ENCODE data around the gene APOL2. TPM values are rescaled to one million over a fixed set of nuclear protein-coding genes. Genes with fewer than 3 reads are reported as not detected.

The APOL2 gene, protein sequence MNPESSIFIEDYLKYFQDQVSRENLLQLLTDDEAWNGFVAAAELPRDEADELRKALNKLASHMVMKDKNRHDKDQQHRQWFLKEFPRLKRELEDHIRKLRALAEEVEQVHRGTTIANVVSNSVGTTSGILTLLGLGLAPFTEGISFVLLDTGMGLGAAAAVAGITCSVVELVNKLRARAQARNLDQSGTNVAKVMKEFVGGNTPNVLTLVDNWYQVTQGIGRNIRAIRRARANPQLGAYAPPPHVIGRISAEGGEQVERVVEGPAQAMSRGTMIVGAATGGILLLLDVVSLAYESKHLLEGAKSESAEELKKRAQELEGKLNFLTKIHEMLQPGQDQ
- 45.3 and 46.3 TPM in 2 replicates for total RNA-seq

DNA sequence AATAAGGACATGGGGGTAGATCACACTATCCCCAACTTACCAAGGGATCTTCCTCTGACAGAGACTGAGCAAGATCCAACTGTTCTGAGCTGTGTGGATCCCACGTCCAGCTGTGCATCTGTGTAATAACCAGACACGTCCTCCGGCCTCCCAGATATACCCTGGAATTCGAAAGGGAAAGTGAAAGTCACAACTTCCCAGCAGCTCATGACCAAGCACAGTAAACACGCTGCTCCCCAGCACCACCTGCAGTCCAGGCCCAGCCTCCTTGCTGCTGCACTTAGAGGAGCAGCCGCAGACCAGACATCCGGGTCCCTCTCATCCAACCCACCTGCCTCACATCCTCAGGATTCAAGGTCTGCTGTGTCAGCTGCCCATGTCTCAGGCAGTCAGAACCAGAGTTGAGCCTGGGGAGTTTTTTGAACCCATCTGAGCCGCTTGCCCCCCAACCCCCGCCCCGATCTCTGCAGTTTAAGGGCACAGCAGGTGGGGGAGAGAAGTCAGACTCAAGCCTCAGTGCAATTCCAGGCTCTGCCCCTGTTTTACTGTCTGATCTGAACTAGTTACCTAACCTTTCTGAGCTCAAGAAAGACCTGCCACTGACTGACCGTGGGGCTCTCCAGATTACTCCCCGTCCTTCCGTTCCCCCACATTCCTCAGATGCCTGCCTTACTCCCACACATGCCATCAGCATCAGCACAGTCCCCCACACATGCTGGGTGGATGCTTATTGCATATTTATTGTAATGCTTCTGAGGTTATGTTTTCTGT lies at the start of gene APOL2:
Gene APOL2, minus strand, starts transcription at position 127 of the 771 bp plus-strand sequence. CDS start 6,365 bp downstream, outside the sequence.

DNA sequence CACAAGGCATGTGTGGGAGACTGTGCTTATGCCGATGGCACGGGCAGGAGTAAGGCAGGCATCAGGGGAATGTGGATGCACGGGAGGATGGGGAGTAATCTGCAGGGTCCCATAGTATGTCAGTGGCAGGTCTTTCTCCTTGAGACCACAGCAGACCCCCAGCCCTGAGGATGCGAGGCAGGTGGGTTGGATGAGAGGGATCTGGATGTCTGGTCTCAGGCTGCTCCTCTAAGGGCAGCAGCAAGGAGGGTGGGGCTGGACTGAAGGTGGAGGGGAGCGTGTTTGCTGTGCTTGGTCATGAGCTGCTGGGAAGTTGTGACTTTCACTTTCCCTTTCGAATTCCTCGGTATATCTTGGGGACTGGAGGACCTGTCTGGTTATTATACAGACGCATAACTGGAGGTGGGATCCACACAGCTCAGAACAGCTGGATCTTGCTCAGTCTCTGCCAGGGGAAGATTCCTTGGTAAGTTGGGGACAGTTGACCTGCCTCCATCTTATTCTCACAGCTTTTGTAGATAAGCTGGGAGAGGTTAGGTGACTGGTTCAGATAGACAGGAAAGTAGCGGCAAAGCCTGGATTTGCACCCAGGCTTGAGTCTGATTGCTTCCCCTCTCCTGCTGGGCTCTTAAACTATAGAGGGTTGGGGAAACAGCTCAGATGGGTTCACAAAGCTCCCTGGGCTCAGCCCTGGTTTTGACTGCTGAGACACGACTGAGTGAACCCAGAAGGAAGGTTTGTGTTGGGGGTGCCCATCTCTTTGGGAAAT lies 13.6 kb upstream of the APOL2 start, which contains the start of gene APOL1:
Gene APOL1, plus strand, starts transcription at position 380 of the 769 bp plus-strand sequence. CDS start 1,823 bp downstream, outside the sequence.

DNA sequence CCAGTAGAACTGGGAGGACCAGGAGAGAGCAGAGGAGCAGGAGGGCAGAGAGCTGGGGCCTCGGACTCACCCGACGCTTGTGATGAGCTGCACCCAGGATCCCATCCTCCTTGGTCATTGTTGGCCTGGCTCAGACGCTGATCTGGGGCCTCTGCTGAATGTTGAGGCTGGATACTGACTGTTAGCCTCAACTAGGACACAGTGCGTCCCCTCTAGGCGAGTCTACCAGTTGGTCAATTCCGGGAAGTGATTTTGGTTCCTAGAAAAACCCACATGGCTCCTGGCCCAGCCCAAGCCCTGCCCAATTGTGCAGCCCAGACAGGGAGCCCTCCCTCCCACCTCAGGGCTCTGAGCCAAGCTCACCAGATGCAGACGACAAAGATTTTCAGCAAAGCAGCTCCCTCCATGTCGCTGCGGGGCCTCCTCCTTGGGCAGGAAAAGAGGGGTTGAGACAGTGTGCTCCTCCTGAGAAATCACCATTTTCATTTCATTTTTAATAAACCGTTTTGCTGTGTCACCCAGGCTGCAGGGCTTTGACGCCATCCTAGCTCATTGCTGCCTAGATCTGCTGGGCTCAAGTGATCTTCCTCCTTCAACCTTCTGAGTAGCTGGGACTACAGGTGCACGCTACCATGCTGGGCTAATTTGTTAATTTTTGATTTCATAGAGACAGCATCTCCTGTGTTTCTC lies 37.6 kb downstream of the APOL2 start, which contains the start of gene APOL4:
Gene APOL4, minus strand, starts transcription at position 180 of the 690 bp plus-strand sequence. Its CDS starts 75 bp downstream, at position 105.

Other genes with a start within 250 kb of the APOL2 start
- gene RBFOX2, start 210.7 kb downstream of the APOL2 start, total RNA-seq, result 128 and 132 TPM in 2 replicates
- gene APOL3, start 78.8 kb downstream of the APOL2 start, total RNA-seq, result 31.8 and 54.5 TPM in 2 replicates
- gene APOL4, start 37.7 kb downstream of the APOL2 start, total RNA-seq, result 1.8 and 4.8 TPM in 2 replicates
- gene APOL1, start 13.6 kb upstream of the APOL2 start, total RNA-seq, result 12.7 and 38.8 TPM in 2 replicates
- gene MYH9, start 148.4 kb upstream of the APOL2 start, total RNA-seq, result 1,585 and 2,333 TPM in 2 replicates
- gene TXN2, start 242.1 kb upstream of the APOL2 start, total RNA-seq, result 23.8 and 27.0 TPM in 2 replicates

Data from endothelial cell of coronary artery (primary cell).